ENCODE data around the gene UGT1A6.
"Not testable (repeated sequence)": the region's sequence is repeated elsewhere in the genome, so short reads cannot be mapped to it uniquely, and the experiment has no call there.

Gene UGT1A6

GRCh38 chr2:233728723-233729301, 36.1 kb downstream of the UGT1A6 start, which contains the start of gene UGT1A3:
Gene UGT1A3 (plus strand): TSS chr2:233729042. CDS start chr2:233729127, 85 bp downstream.
- DNase-seq (ENCODE audit: low read depth in 3 of 3): no peak

DNA sequence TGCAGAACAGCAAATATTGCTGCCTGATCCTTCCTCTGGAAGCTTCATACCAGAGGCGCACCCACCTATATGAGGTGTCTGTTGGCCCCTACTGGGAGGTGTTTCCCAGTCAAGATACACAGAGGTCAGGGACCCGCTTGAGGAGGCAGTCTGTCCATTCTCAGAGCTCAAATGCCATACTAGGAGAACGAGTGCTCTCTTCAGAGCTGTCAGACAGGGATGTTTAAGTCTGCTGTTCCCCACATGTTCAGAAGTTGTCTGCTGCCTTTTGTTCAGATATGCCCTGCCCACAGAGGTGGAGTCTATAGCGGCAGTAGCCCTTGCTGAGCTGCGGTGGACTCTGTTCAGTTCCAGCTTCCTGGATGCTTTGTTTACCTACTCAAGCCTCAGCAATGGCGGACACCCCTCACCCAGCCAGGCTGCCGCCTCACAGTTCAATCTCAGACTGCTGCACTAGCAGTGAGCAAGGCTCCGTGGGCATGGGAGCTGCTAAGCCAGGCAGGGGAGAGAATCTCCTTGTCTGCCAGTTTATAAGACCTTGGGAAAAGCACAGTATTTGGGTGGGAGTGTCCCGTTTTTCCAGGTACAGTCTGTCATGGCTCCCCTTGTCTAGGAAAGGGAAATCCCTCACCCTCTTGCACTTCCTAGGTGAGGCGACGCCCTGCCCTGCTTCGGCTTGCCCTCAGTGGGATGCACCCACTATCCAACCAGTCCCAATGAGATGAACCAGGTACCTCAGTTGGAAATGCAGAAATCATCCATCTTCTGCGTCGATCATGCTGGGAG, 44.4 kb downstream of the UGT1A6 start:
- not testable (repeated sequence) for DNase-seq (ENCODE audit: low read depth in 3 of 3)

- no peak for DNase-seq (ENCODE audit: low read depth in 3 of 3)
Measured at GRCh38 chr2:233740870-233741269, 48.2 kb downstream of the UGT1A6 start.

- no peak for DNase-seq (ENCODE audit: low read depth in 3 of 3)
Measured at GRCh38 chr2:233743464-233744259, 51.0 kb downstream of the UGT1A6 start.

- DNase-seq (ENCODE audit: low read depth in 3 of 3): no peak
Measured at GRCh38 chr2:233745073-233745755, 52.5 kb downstream of the UGT1A6 start.

DNA sequence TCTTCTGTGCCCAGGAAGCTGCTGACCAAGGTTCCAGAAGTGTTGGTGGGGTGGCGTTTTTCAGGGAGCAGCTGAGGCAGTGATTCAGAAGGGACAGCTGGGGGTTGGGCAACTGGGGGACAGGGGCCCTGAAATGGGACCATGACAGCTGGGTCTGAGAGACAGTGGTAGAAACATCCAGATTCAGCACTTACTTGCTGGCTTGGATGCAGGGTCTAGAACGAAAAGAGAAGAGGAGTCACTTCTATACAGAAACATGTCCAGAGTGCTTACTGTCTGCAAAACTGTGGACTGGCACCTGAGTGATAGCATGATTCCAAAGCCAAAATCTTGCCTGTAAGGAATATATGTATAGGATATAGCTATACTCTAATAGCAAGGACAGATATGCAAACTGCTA, 53.1 kb downstream of the UGT1A6 start:
- DNase-seq (ENCODE audit: low read depth in 3 of 3): not testable (repeated sequence)

GRCh38 chr2:233746475-233747282, 54.0 kb downstream of the UGT1A6 start:
- DNase-seq (ENCODE audit: low read depth in 3 of 3): no peak

DNA sequence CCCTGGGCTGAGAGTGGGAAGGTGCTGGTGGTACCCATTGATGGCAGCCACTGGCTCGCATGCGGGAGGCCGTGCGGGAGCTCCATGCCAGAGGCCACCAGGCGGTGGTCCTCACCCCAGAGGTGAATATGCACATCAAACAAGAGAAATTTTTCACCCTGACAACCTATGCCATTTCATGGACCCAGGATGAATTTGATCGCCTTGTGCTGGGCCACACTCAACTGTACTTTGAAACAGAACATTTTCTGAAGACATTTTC, 54.5 kb downstream of the UGT1A6 start:
- DNase-seq (ENCODE audit: low read depth in 3 of 3): no peak

GRCh38 chr2:233750689-233751088, 58.0 kb downstream of the UGT1A6 start:
- DNase-seq (ENCODE audit: low read depth in 3 of 3): not testable (repeated sequence)

- DNase-seq (ENCODE audit: low read depth in 3 of 3): not testable (repeated sequence)
Measured at GRCh38 chr2:233751212-233752009, 58.7 kb downstream of the UGT1A6 start.

DNA sequence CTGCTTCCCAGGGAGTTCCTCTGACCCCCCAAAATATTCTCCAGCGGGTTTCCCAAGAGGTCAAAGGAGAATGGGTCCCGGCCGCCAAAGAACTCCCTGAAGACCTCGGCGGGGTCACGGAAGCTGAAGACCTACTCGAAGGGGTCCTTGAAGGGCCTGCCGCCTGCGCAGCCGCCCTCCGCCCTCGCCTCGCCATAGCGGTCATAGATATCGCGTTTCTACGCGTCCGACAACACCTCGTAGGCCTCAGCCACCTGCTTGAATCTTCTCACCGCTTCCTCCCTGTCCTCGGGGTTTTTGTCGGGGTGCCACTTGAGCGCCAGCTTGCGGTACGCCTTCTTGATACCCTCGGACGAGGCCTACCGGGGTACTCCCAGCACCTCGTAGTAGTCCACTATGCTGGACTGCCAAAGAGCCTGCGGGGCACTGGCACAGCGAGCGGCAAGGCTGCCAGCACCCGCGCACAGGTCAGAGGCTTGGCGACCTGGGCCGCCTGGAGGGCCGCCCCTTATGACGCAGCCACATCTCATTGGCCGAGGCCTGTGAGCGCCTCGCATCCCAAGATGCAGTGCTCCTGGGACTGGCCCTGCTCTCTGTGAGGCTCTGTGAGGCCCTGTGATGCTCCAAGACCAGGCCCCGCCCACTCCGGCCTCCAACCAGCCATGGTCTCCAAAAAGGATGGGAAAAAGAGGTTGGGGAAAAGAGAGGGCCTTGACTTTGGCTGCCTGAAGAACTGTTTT, 62.4 kb downstream of the UGT1A6 start:
- no peak for DNase-seq (ENCODE audit: low read depth in 3 of 3)

GRCh38 chr2:233756429-233757081, 63.9 kb downstream of the UGT1A6 start:
- DNase-seq (ENCODE audit: low read depth in 3 of 3): no peak

DNA sequence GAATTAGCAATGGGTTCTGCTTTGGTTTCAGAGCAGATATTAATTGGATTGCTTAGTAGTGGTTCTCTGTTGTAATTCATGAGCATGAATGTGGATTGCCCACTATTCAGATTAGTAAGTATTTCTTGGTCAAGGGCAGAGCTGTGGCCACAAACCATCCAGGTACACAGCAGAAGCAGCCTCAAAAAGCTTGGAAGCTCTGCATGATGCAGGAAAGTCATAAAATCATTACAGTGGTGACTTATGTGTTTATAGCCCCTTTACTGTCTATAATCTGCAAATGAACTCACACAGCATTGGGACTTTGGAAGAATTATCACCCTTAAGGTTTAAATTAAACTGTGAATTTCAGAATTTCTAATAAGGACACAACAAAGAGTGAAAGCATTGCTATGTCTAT, 65.5 kb downstream of the UGT1A6 start:
- no peak for DNase-seq (ENCODE audit: low read depth in 3 of 3)

- DNase-seq (ENCODE audit: low read depth in 3 of 3): no peak
Measured at GRCh38 chr2:233758849-233759248, 66.2 kb downstream of the UGT1A6 start.

DNA sequence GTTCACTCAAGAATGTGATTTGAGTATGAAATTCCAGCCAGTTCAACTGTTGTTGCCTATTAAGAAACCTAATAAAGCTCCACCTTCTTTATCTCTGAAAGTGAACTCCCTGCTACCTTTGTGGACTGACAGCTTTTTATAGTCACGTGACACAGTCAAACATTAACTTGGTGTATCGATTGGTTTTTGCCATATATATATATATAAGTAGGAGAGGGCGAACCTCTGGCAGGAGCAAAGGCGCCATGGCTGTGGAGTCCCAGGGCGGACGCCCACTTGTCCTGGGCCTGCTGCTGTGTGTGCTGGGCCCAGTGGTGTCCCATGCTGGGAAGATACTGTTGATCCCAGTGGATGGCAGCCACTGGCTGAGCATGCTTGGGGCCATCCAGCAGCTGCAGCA, 67.4 kb downstream of the UGT1A6 start, which contains the start of gene UGT1A1:
Gene UGT1A1 (plus strand): TSS at position 228 of the 400 bp plus-strand sequence. CDS start 18 bp downstream, at position 246.
- DNase-seq (ENCODE audit: low read depth in 3 of 3): no peak

DNA sequence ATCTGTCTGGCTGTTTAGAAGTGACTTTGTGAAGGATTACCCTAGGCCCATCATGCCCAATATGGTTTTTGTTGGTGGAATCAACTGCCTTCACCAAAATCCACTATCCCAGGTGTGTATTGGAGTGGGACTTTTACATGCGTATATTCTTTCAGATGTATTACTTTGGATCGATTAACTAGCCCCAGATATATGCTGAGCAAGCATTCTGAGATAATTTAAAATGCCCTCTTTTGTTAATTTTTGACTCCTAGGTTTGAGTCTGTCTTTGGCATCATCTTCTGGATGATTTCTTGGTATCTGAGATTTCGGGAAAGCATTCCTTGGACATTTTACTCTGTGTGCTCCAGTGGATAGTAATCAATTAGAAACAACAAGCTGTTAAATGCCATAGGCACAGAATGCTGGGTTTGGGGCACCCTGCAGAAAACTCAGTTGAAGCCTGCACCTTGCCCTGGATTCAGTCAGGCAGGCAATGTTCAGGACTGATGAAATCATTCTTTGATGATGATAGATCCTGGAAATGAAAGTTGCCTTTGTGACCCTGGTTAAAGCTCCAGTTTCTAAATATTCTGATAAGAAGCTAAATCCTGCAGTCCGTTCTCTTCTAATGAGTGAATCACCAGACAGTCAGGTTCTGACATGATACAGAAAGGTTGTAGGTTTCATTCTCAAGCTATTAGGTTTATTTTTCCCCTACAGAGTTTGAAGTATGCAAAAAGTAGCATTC, 68.5 kb downstream of the UGT1A6 start:
- no peak for DNase-seq (ENCODE audit: low read depth in 3 of 3)

GRCh38 chr2:233764264-233764663, 71.6 kb downstream of the UGT1A6 start:
- DNase-seq (ENCODE audit: low read depth in 3 of 3): no peak

DNA sequence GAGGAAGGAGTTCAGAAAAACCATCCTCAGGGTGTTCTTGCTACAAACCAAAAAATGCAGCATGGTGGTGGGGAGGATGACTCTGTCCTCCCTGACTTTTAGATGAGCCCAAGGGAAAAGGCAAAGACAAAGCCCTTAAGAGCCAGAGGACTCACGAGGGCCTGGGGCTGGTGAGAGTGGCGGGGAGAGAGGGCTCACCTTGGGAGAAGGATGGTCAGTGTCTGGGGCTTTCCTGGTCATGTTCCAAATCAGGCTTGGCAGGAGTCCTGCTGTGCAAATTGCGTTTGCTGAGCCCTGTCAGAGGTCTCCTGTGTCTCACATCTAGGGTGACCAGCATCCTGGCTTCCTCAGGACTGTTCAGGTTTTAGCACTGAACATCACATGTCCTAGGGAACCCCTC, 72.1 kb downstream of the UGT1A6 start:
- DNase-seq (ENCODE audit: low read depth in 3 of 3): no peak

Measured in stimulated activated CD4-positive, alpha-beta T cell treated with anti-CD3 and anti-CD28 coated beads, TNF-alpha, amount 100 ng/mL, for 4 hours (primary cell).